CD4-positive, alpha-beta T cell treated with Interleukin-21 for 1 hour (primary cell): ENCODE results near the gene CRIM1.

Source experiments
- DNase-seq: peaks from one replicate; pipeline ENCODE4 v3.0.0-alpha.2; 2020

Gene CRIM1

DNA sequence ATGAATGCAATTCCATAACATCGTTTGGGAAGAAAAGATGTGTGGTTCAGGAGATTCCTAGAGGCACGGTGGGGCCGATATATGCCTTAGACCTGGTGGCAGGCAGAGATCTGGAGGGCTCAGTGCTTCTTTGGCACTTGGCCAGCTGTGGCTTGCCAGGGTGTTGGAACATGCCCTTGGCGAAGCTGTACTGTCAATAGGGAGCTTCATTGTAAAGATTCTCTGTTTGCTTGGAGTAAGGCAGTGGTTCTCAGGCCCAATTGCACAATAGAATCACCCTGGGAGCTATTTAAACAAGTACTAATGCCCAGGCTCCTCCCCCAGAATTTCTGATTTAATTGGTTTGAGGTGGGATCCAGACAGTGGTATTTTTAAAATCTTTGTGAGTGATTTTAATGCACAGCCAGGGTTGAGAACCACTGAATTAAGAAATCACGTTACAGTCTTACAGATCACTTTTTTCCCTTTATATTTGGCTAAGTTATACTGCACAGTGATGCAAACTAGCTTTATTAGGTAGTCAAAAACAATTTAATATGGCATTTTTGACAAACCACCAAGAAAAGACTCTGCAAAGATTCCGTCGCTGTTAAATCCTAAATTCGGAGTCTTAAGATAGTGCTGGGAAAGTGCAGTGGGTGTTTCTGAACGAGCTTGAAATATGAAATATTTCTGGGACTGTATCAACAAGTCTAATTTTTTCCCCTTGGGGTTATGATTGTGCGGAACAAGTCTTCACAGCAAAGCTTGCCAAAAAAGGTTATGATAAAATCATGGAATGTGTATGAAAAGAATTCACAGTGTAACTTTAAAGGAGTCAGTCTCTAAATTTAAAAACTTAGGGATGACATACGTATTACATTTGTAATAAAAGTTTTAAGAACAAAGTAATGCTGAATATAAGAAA lies 78.0 kb downstream of the CRIM1 start:
- no peak for DNase-seq

DNA sequence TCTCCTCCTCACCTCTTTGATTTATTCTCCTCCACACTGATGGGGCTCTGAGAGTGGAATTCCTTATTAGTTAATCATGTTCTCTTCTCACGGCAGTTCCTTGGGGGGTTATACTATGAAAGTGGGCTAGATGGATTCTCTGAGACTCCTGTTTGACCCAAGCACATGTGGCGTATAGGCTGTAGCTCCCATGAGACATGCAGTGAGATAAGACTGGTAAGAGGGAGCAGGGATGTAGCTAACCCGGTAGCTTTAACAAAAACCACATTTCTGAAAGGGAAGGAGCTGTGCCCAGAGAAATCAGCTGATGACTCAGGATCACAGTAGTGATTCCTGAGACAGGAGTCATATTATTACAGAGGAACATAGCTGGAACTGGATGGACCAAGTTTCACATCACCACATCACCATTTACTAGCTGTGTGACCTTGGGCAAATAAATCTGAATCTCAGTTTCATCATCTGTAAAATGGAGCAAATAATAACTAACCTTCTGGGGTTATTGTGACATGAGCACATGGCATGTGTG lies 82.9 kb downstream of the CRIM1 start:
- DNase-seq: no peak

DNA sequence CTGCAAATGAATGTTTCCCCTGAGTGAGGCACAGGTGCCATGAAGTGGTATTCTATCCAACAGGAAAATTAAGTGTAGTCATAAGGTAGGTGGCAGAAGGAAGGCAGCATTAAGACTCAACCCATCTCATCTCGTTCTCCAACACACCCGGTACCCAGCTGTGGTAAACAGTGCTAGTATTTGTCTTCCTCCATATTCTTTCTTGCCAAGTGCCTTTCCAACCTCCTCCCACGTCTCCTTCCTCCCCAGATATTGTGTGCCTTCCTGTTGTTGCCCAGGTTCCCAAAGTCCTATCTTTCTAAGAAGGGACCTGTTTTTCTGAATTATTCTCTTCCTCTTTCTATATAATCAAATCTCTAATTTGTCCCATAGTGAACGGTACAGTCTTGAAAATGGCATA lies 83.5 kb downstream of the CRIM1 start:
- no peak for DNase-seq

DNA sequence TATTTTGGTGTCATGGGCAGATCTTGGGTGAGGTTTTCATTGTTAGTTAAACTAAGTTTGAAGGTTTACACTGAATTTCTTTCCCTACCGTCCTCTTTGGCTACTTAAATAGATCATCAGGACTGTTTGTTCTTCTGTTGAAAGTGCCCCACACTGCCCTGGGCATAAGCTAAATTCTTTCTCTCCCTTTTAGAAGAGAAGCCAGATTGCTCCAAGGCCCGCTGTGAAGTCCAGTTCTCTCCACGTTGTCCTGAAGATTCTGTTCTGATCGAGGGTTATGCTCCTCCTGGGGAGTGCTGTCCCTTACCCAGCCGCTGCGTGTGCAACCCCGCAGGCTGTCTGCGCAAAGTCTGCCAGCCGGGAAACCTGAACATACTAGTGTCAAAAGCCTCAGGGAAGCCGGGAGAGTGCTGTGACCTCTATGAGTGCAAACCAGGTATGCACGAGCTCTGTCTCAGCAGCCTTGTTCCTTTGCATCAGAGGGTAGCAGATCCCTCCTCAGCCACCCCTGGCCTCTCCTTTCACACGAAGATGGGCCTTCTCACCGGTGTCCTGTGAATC lies 85.6 kb downstream of the CRIM1 start:
- no peak for DNase-seq

DNA sequence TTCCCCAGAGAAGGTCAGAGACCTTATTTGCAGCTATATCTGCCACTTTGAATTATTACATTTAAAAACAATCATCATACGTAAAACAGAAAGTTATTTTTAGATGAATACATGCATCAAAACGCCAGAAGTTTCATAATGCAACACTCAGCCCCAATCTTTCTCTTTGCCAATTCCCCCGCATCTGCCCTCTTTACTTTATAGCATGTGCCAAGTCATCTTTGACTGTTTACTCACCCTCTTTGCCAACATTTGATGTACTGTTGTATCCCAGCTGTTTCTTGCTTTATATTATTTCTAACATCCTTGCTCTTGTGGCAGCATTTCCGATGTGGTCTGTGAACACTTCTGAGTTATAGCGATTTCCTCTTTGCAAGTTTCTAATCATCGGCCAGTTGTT lies 86.2 kb downstream of the CRIM1 start:
- no peak for DNase-seq

DNA sequence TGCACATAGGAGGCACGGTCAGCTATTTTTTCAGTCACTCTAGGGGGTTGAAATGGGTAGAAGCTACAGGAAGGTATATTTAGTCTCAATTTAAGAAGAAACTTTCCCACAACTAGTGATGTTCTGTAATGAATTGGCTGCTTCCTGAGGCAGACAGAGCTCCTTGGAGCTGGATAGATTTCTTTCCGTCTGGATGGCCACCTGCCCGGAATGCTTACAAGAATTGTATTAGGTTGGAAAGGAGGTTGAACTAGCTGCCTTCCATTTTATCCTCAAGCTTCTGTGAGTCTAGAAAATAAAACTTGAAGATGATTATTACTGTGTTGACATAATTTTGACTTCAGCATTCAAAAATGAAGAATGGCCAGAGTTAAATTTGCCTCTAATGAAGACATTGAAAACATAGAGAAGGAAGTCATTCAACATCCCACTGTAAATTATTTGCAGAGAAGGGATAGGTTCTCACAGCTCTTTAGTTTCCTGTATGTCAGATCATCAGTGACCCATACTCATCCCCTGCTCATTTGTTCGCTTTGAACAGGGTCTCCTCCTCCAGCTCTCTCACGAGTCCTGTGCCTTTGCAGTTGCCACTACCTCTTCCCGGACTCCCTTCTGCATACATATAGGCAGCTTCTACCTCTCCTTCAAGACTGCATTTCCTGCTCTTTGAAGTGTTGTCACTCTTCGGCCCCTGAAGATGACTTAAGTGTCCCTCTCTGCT lies 88.8 kb downstream of the CRIM1 start:
- no peak for DNase-seq

DNA sequence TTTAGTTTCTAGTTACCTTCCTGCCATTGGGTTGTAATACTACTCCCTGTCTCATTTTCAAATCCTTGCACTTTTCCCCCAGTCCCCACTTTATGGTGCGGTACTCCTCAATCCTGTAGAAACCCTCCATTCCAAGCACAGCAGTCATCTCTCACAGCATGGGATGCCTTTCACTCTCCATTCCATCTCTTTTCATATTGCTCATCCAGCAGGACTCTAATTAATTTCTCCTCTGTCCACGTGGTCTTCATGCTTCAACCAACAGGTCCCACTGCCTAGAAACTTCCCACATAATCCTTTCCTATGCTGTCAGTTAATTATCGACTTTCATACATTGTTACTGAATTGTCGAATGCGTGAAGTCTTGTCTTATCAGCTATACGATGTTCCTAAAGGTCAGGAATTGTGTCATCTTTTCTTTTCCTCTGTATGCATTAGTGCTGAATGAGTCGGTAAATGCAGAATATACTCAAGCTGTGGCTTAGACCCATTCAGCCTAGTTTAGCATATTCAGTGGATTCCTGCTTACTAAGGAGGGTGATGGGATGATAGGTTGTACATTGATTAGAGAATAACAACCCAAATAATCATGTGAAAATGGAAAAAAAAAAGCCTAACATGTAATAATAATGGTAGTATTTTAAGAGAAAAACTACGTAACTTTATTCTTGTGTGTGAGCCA lies 89.7 kb downstream of the CRIM1 start:
- no peak for DNase-seq

DNA sequence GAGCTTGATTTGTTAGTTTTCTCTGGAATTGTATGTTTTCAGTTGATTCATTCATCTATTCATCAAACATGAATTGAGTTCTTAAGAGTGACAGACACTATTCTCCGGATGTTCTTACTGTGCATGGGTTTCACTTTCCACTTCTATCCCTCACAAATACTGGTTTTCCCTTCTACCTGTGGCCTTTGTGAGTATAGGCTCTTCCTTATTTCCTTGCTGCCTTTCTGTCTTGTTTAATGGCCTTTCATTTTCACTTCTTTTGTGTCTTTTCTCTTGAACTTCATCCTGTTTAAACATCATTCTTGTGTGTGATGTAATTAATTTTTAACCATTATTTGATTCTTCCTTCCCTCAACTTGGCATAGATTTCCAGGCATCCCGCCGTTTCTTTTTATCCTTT lies 90.7 kb downstream of the CRIM1 start:
- DNase-seq: no peak

DNA sequence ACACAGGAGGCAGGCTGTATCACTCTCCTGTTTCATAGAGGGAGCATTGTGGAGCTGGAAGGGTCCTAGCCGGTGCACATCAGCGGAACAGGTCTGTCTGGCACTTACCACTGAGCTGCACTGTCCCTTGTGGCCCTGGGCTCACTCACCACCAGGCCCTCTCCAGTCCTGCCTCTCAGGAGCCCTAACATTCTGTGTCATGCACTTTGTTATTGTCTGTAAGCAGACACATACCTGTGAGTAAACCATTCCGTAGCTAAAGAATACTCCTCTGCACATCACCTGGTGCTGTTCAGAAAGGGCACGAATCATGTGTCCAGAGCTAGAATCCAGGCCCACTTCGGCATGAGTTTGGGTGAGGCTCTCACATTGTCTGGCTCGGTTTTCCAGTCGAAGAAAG lies 93.6 kb downstream of the CRIM1 start:
- DNase-seq: no peak

DNA sequence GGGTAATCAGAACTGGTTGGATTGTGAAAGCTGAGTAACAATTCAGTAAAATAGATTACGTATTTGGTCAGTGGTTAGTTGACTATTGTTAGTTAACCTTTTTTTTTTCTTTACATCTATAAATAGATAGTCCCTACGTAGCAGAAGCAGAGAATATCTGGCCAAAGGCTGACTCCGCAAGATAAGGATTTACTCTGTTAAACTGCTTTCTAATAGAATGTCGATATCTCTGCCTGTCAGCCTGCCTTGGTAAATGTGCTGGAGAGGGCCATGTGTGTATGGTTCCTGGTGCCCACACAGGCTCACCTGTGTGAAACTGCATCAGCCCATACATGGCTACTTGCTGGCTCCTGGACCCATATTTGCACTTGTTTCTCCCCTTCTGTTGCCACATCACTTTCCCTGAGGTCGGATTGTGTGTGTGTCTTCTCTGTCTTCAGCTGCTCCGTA lies 94.4 kb downstream of the CRIM1 start:
- no peak for DNase-seq

DNA sequence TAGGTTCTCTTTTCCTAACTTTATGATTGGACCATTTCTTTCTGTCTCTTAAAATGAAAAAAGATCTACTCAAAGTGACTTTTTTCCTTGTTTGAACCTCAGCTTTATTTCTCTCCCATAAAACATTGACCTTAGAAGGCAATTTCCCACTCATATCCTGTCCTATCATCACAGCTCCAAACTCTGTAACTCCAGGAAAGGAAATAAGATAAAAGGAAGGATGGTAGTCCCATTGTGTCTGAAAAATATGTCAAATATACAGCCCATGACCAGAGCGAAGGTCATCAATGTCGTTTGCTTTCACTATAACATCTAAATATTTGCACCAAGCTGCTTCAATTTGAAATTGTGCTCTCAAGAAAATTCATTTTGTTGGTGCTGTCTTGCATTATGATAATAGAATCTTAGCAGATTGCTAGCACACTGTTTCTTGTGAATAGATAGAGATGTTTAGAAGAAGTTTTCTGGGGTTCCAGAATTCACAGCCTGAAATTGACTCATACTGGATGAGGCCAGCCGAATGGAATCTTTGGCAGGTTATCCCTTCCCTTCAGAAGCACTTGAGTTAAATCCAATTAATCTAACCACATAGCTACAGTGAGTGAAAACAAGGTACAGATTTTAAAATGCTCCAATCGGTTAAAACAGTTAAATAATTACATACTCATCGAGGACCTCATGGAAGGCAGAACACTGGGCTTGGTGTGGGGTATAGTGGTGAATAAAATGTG lies 95.1 kb downstream of the CRIM1 start:
- DNase-seq: no peak

DNA sequence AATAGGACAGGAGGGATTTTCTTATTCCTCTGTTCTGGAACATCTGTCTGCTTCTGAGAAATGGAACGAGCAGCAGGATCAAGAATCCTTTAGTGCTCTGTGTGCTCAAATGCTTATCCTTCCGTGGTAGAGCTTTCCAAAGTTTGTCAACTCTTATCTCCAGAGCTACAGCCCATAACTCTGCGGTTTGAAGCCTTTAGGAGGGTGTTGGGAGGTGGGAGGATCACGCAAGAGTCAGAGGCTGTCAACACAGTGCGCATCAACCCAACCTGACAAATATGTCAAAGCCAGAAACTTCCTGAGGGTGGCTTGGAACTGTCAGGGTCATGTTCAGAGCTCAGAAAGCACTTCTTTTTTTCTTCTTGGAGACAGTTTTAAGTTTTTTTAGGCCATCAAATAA lies 95.9 kb downstream of the CRIM1 start:
- no peak for DNase-seq

DNA sequence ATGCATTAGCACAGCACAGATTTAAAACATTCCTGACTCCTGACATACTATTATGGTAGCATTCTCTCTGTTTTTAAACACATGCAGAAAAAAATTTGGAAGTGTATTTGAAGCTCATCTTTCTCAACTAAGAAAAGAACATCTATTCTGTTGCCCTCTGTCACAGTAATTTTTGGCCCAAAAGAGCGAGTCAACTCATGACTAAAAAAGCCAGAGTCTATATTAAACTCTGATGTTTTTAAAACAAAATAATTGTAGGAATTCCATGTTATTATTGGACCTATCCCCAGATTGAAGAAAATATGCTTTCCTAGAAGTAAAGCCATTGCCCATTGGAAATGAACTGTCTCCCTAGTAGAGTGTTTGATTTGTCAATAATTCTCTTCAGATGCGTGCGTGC lies 96.7 kb downstream of the CRIM1 start:
- DNase-seq: no peak

DNA sequence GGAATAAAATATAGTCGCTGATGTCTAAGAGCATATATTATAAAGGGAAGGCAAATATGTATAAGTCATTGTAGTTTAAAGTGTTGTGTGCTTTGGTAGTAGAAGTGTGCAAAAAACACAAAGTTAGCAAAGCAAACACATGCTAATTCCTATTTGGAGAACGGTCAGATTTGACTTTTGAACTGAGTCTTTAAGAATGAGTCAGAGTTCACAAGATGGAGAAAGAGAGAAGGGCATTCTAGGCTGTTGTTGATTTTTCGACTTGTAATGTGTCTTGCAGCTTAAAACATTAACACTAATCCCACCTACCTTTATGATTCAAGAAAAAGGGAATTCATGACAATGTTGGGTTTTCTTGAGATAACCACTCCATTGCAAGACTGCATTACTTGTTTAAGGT lies 98.1 kb downstream of the CRIM1 start:
- no peak for DNase-seq

DNA sequence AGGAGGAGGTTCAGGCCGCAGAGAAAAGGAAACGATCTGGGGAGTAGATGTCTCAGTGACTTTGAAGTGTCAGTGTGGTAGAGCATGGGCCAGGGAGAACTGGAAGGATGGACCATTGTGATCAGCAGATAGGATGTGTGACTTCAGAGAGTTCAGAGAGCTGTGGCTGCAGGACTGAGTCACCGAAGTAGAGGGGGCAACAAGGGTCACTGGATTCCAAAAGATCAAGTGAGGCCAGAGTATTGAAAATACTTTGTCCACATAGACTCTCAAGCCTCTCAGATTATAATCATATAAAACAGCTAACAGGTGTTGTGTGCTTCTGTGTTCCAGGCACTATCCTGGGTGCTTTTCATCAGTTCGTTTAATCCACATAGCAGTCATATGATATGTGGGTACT lies 99.4 kb downstream of the CRIM1 start:
- no peak for DNase-seq

DNA sequence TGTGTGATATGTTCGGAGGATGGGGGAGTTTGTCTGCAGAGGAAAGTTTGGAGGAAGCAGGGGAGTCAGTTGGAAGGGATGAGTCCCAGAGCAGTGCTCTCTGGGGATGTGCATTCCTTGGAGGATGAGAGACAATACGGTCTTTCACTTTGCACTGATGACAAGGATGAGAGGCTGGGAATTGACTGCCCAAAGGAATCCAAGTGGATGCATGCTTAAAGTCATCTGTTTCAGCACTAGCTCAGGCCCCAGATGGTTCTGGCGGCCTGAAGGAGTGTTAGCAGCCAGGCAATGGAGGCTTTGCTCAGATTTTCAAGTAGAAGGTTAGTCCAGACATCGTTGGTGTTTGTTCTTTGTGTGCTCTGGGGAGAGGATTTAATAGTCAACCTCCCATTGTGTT lies 100.2 kb downstream of the CRIM1 start:
- DNase-seq: no peak

DNA sequence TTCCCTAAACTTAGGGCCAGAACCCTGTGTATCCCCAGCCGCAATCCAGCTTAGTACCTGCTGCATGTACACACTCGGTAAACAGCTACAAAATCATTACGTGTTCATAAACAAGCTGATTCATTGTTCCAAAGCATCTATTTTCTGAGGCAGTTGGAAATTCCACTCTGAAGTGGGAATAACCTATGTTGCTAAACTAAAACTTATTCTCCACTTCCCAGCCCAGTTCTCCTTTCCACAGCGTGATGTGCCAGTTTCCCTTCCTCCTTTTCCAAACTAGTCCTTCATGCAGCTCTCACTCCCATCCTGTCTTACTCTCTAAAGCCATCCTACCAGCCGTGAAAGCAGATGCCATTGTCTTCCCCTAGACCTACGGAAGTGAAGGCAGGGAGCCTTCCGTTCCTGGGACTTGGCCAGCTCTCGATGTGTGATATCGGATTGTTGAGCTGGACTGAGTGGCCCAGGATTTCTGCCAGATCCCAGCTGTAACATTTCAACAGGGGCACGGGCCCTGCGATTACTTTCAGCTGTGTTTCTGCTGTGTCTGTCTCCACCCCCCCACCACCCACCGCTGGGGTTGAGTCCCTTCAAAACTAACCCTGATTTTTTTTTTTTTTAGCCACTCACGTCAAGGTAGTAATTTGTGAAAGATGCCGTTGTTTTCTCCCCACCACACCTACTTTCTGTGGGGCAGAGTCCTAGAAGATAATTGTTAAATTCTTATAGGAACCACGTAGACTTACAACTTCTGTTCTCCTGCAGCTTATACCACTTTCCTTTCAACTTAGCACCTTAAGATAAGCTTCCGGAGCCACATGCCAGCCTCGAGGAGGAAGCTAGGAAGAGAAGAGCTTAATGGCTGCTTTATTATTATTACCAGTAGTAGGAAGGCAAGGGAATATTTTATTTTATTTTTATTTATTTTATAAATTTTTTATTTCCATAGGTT lies 100.9 kb downstream of the CRIM1 start:
- no peak for DNase-seq

DNA sequence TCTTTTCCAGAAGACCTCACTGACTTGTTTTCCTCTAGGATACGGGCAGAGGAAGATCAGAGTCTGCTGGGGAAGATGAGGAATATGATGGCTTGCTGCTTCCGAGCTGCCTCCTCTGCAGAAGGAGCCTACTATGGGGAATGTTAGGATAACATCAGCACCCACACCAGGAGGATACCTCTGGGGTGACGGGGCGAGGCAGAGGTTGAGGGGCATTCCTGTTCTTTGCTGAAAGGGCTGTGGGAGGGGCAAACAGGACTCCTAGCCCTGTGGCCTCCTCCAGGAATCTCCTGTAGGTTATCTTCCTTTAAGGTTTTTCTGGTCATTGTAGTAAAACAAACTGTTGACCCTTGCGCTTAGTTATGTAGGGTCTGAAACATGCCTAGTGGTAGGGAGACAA lies 102.5 kb downstream of the CRIM1 start:
- DNase-seq: no peak

DNA sequence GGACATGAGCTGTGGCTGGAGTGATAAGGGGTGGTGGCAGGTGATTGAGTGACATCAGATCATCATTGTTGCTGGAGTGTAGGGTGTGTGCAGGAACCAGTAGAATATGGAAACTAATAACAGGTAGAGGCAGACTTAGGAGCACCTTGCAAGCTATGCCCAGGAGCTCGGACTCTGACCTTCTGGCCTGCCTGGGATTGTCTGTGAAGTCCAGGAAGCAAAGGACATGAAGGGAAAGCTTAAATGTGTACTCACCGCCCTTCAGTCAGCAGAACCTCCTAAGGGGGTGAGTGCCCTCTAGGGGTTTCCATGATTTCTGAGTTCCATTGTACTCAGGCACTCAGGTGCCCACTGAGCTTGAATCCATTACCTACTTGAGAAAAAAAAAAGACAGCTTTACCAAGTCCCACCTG lies 104.2 kb downstream of the CRIM1 start:
- no peak for DNase-seq

DNA sequence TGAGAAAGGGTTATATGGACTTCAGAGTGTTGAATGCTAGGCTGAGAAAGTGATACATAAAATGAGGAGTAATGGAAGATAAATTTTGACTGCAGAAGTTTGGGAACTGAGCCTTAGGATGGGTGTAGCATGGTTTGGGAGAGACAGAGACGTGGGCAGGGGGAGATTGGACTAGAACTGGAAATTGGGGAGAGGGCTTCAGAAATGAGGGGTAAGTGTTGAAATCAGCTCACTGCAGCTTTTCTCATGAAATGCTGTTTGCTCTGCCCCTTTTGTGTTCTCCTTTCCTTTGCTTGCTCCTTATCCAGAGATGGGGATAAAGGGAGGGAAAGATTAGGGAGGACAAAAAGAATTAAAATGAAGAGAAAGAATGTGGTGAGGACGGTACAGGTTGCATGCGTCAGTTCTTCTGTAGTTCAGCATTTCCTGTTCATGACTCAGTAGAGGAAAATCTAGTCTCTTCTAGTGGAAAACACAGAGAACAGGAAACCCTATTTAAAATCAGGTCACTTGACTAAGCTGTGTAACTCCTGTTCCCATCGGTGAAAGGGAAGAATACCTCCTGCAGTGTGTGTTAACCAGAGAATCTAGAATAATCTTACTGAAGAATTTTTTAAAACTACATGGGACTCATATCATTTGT lies 105.6 kb downstream of the CRIM1 start:
- peak; percentile 4 for DNase-seq
